ENCODE results near the gene CLDN2.

Gene CLDN2

DNA sequence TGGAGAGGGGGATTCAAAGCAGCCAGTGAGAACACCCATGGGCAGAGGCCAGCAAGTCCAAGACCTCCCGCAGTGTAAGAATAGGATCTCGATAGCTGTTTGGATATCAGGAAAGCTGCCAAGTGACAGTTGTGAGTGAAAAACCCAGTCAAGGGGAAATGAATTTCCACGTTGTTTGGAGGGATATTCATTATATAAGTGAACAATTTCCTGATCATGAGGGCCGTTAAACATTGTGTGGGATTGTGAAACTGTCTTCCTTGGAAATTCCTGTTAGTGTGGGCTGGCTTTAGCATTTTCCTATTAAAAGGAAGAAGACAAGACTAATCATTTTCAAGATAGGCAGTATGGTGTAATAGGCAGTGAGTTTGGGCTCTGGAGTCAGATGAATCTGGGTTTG lies 15.0 kb downstream of the CLDN2 start:
- no peak overlapping the region for H3K27ac ChIP-seq
- TF ChIP-seq CTCF (conservative IDR thresholded peaks at IDR 0.05): no peak

GRCh38 chrX:106936246-106936645 lies 16.0 kb downstream of the CLDN2 start:
- no peak overlapping the region for H3K27ac ChIP-seq
- no peak for TF ChIP-seq CTCF (conservative IDR thresholded peaks at IDR 0.05)

- H3K27ac ChIP-seq: no peak overlapping the region
- no peak for TF ChIP-seq CTCF (conservative IDR thresholded peaks at IDR 0.05)
Measured at GRCh38 chrX:106939566-106939965, 19.4 kb downstream of the CLDN2 start.

DNA sequence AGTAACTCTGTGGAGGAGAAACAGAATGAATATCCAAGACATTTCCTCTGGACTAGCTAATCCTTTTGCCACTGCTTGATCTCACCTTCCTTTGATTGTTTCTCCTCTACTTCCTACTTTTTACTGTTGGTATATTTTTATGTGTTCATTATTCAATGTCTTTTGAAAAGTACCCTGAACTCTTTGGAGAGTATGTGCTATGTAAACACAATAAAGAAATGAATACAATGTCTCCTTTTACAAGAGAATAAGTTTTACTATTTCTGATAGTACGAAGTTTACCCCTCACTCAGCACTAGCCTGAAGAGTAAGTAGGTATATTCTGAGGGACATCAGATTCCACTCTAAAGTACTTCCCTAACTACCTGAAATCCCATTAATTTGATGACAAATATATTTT lies 19.9 kb downstream of the CLDN2 start:
- no peak for TF ChIP-seq CTCF (conservative IDR thresholded peaks at IDR 0.05)
- H3K27ac ChIP-seq: no peak overlapping the region

GRCh38 chrX:106946464-106946863 lies 26.3 kb downstream of the CLDN2 start:
- TF ChIP-seq CTCF (conservative IDR thresholded peaks at IDR 0.05): no peak

DNA sequence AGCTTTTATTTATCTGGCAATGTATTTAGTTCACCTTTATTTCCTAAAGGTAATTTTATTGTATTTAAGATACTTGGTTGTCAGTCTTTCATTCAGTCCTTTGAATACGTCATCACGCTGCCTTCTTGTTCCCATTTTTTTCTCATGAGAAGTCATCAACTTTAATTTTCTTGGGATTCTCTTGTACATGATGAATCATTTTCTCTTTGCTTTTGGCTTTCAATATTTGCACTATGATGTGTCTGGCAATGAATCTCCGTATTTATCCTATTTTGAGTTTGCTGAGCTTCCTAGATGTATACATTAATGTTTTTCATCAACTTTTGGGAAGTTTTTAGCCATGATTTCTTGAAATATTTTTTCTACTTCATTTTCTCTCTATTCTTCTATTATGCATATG lies 28.4 kb downstream of the CLDN2 start:
- H3K27ac ChIP-seq: no peak overlapping the region
- TF ChIP-seq CTCF (conservative IDR thresholded peaks at IDR 0.05): no peak

More at GRCh38 chrX:106946464-106946863, 26.3 kb downstream of the CLDN2 start:
- H3K27ac ChIP-seq: no peak overlapping the region

- no peak overlapping the region for H3K27ac ChIP-seq
- TF ChIP-seq CTCF (conservative IDR thresholded peaks at IDR 0.05): no peak
Measured at GRCh38 chrX:106949366-106949765, 29.2 kb downstream of the CLDN2 start.

- TF ChIP-seq CTCF (conservative IDR thresholded peaks at IDR 0.05): no peak
- H3K27ac ChIP-seq: no peak overlapping the region
Measured at GRCh38 chrX:106950381-106950780, 30.2 kb downstream of the CLDN2 start.
